Mesendoderm (in vitro differentiated cells): ENCODE measurements around the gene ARL5B.

ENCODE experiments used
- DNase-seq: peaks from one replicate; pipeline ENCODE4 v3.0.0; 2013
- H2AK5ac ChIP-seq: 2 replicates; pipeline ENCODE4 v1.6.1; 2013; ENCODE audit warnings: low read length, inconsistent platforms
- H2BK120ac ChIP-seq: 2 replicates; pipeline ENCODE4 v1.6.1; 2013; ENCODE audit warnings: low read depth, mild to moderate bottlenecking, low read length, moderate library complexity, mixed read lengths
- H2BK15ac ChIP-seq: replicated peaks from 2 replicates; pipeline ENCODE4 v1.6.1; 2013; ENCODE audit warnings: low read depth, mild to moderate bottlenecking, moderate library complexity
- H2BK5ac ChIP-seq: 2 replicates; pipeline ENCODE4 v1.6.1; 2013; ENCODE audit warnings: low read length, inconsistent platforms
- H3K18ac ChIP-seq: 2 replicates; pipeline ENCODE4 v1.6.1; 2013; ENCODE audit warnings: mild to moderate bottlenecking, low read length, mixed read lengths
- H3K23ac ChIP-seq: one replicate; pipeline ENCODE4 v1.6.1; 2013; ENCODE audit warnings: low read length
- H3K27ac ChIP-seq: 2 replicates; pipeline ENCODE4 v1.5.1; 2013; ENCODE audit warnings: low read depth, mild to moderate bottlenecking, inconsistent platforms, low read length, moderate library complexity
- H3K27me3 ChIP-seq: 2 replicates; pipeline ENCODE4 v1.6.1; 2013; ENCODE audit warnings: low read length, control low read depth, mild to moderate bottlenecking, inconsistent platforms; ENCODE audit not compliant: insufficient read depth, poor library complexity
- H3K36me3 ChIP-seq: 2 replicates; pipeline ENCODE4 v1.6.1; 2013; ENCODE audit warnings: low read length, inconsistent platforms; ENCODE audit not compliant: control insufficient read depth, insufficient read depth
- H3K4ac ChIP-seq: one replicate; pipeline ENCODE4 v1.6.1; 2013; ENCODE audit warnings: low read depth, mild to moderate bottlenecking, low read length, moderate library complexity
- H3K4me1 ChIP-seq: 2 replicates; pipeline ENCODE4 v1.6.1; 2013; ENCODE audit warnings: low read depth, low read length, inconsistent platforms; ENCODE audit not compliant: control insufficient read depth
- H3K4me2 ChIP-seq: 2 replicates; pipeline ENCODE4 v1.6.1; 2013; ENCODE audit warnings: low read length
- H3K4me3 ChIP-seq: 2 replicates; pipeline ENCODE4 v1.5.1; 2013; ENCODE audit warnings: mild to moderate bottlenecking, low read length
- H3K56ac ChIP-seq: one replicate; pipeline ENCODE4 v1.6.1; 2013; ENCODE audit warnings: low read length
- H3K79me1 ChIP-seq: 2 replicates; pipeline ENCODE4 v1.6.1; 2013; ENCODE audit warnings: low read length, inconsistent platforms
- H3K79me2 ChIP-seq: 2 replicates; pipeline ENCODE4 v1.6.1; 2013; ENCODE audit warnings: mild to moderate bottlenecking, low read length; ENCODE audit not compliant: control insufficient read depth, insufficient read depth
- H3K9ac ChIP-seq: 2 replicates; pipeline ENCODE4 v1.6.1; 2013; ENCODE audit warnings: low read length, inconsistent platforms
- H4K5ac ChIP-seq: one replicate; pipeline ENCODE4 v1.6.1; 2013; ENCODE audit warnings: low read length
- H4K8ac ChIP-seq: one replicate; pipeline ENCODE4 v1.6.1; 2013; ENCODE audit warnings: low read depth, mild to moderate bottlenecking, control low read depth, low read length, moderate library complexity
- WGBS: extraction: QIAGEN DNeasy Blood & Tissue Kit; methylation state at CpG from one replicate; pipeline ENCODE4 v1.1.7; 2013; ENCODE audit warnings: low lambda C conversion rate, missing lambda C conversion rate; ENCODE audit not compliant: insufficient coverage; ENCODE audit errors: extremely low coverage; 5-methylcytosine and 5-hydroxymethylcytosine counted together

Gene ARL5B

DNA sequence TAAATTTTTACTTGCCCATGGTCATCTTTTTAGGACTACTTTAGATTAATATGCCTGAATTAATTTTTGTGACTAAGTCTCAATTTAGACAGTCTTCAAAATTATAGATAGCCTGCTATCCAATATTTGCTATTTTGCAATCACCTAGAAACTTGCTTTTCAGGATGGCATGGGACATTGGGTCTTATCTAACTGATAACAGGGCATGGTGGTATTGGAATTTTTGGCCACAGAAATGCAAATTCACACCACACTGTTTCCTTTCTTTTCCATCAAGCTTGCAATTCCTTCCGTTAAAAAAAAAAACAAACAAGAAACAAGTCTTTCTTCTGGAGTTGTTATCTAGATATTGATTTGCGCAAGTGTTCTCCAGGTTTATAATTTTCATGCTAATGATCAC lies 8.8 kb downstream of the ARL5B start:
- no peak overlapping the region for H3K23ac ChIP-seq
- no peak overlapping the region for H3K56ac ChIP-seq
- H2BK120ac ChIP-seq = no peak overlapping the region
- H2AK5ac ChIP-seq = no peak overlapping the region
- DNase-seq = peak; percentile 66
- H3K27ac ChIP-seq = no peak overlapping the region
- peaks cover 26% of the 10 kb centered on the region for H3K79me2 ChIP-seq
- H3K4me2 ChIP-seq = no peak overlapping the region
- no peak overlapping the region for H3K9ac ChIP-seq
- no peak overlapping the region for H3K4me3 ChIP-seq
- H4K5ac ChIP-seq = no peak overlapping the region
- peaks cover 8% of the 10 kb centered on the region for H3K4me1 ChIP-seq
- H3K36me3 ChIP-seq = no peaks in the 10 kb centered on the region
- no CpG with 5 or more reads among the region's 2 CpGs for WGBS
- H3K79me1 ChIP-seq = no peaks in the 10 kb centered on the region
- H3K27me3 ChIP-seq = no peaks in the 10 kb centered on the region
- no peak overlapping the region for H4K8ac ChIP-seq
- H2BK15ac ChIP-seq = no peak overlapping the region
- no peak overlapping the region for H3K18ac ChIP-seq
- no peak overlapping the region for H3K4ac ChIP-seq
- no peak overlapping the region for H2BK5ac ChIP-seq

- H3K79me1 ChIP-seq = no peaks in the 10 kb centered on the region
- H4K8ac ChIP-seq = no peak overlapping the region
- no peak overlapping the region for H2BK15ac ChIP-seq
- no peaks in the 10 kb centered on the region for H3K36me3 ChIP-seq
- no peak overlapping the region for H3K9ac ChIP-seq
- no peaks in the 10 kb centered on the region for H3K27me3 ChIP-seq
- no peak overlapping the region for H2BK5ac ChIP-seq
- H3K4me3 ChIP-seq = no peak overlapping the region
- H3K79me2 ChIP-seq = no peaks in the 10 kb centered on the region
- H3K4me1 ChIP-seq = no peaks in the 10 kb centered on the region
- no peak overlapping the region for H2AK5ac ChIP-seq
- H3K56ac ChIP-seq = no peak overlapping the region
- WGBS = no CpG with 5 or more reads among the region's 4 CpGs
- no peak for DNase-seq
- no peak overlapping the region for H3K4ac ChIP-seq
- no peak overlapping the region for H3K27ac ChIP-seq
- H3K4me2 ChIP-seq = no peak overlapping the region
- no peak overlapping the region for H2BK120ac ChIP-seq
- H4K5ac ChIP-seq = no peak overlapping the region
- no peak overlapping the region for H3K18ac ChIP-seq
- H3K23ac ChIP-seq = no peak overlapping the region
These were observed 16.0 kb downstream of the ARL5B start for GRCh38 chr10:18675086-18675801.

DNA sequence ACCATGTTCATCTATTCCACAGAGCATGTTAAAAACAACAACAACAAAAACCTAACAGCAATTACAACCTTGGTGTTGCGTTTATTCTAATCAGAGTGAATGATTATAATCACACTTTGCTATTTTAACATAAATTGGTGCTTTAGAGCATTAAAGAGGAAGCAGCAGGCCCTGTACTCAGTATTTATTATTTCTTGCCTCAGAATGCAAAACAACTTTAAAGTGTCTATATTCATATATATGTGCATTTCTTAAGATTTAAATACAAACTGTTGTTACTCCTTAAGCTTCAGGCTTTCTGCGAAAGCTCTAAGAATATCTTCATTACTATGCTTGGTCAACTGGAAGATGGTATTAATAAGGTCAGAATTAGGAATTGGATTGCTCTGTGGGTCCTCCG lies 21.5 kb downstream of the ARL5B start:
- H2BK5ac ChIP-seq = no peak overlapping the region
- no peaks in the 10 kb centered on the region for H3K4me1 ChIP-seq
- no peak overlapping the region for H3K56ac ChIP-seq
- no peak overlapping the region for H3K23ac ChIP-seq
- no peak overlapping the region for H3K4ac ChIP-seq
- no CpG with 5 or more reads among the region's 3 CpGs for WGBS
- no peak overlapping the region for H3K9ac ChIP-seq
- DNase-seq = no peak
- no peak overlapping the region for H3K18ac ChIP-seq
- no peak overlapping the region for H3K4me3 ChIP-seq
- no peak overlapping the region for H3K27ac ChIP-seq
- no peak overlapping the region for H4K5ac ChIP-seq
- no peaks in the 10 kb centered on the region for H3K79me1 ChIP-seq
- H4K8ac ChIP-seq = no peak overlapping the region
- no peak overlapping the region for H2BK120ac ChIP-seq
- H3K36me3 ChIP-seq = no peaks in the 10 kb centered on the region
- H3K79me2 ChIP-seq = no peaks in the 10 kb centered on the region
- H2BK15ac ChIP-seq = no peak overlapping the region
- H3K4me2 ChIP-seq = no peak overlapping the region
- H3K27me3 ChIP-seq = no peaks in the 10 kb centered on the region
- no peak overlapping the region for H2AK5ac ChIP-seq

GRCh38 chr10:18681366-18681765 lies 22.1 kb downstream of the ARL5B start:
- no peak overlapping the region for H4K8ac ChIP-seq
- DNase-seq = no peak
- no peaks in the 10 kb centered on the region for H3K79me1 ChIP-seq
- WGBS = no CpG with 5 or more reads among the region's 2 CpGs
- no peak overlapping the region for H2BK15ac ChIP-seq
- H2AK5ac ChIP-seq = no peak overlapping the region
- H3K4ac ChIP-seq = no peak overlapping the region
- H3K23ac ChIP-seq = no peak overlapping the region
- no peak overlapping the region for H3K4me2 ChIP-seq
- H2BK120ac ChIP-seq = no peak overlapping the region
- no peaks in the 10 kb centered on the region for H3K27me3 ChIP-seq
- no peak overlapping the region for H3K9ac ChIP-seq
- H4K5ac ChIP-seq = no peak overlapping the region
- no peaks in the 10 kb centered on the region for H3K4me1 ChIP-seq
- no peak overlapping the region for H3K56ac ChIP-seq
- H3K18ac ChIP-seq = no peak overlapping the region
- H3K79me2 ChIP-seq = no peaks in the 10 kb centered on the region
- no peaks in the 10 kb centered on the region for H3K36me3 ChIP-seq
- no peak overlapping the region for H2BK5ac ChIP-seq
- no peak overlapping the region for H3K4me3 ChIP-seq
- H3K27ac ChIP-seq = no peak overlapping the region

- H3K4me3 ChIP-seq = no peak overlapping the region
- no peak for DNase-seq
- no peak overlapping the region for H3K18ac ChIP-seq
- H3K36me3 ChIP-seq = no peaks in the 10 kb centered on the region
- no peaks in the 10 kb centered on the region for H3K27me3 ChIP-seq
- H3K27ac ChIP-seq = no peak overlapping the region
- H3K56ac ChIP-seq = no peak overlapping the region
- no peaks in the 10 kb centered on the region for H3K79me2 ChIP-seq
- H2BK15ac ChIP-seq = no peak overlapping the region
- no peak overlapping the region for H3K23ac ChIP-seq
- no peak overlapping the region for H3K4me2 ChIP-seq
- no CpG with 5 or more reads among the region's 4 CpGs for WGBS
- no peaks in the 10 kb centered on the region for H3K79me1 ChIP-seq
- no peak overlapping the region for H2BK120ac ChIP-seq
- H3K9ac ChIP-seq = no peak overlapping the region
- no peak overlapping the region for H2AK5ac ChIP-seq
- no peak overlapping the region for H4K8ac ChIP-seq
- no peak overlapping the region for H3K4ac ChIP-seq
- H3K4me1 ChIP-seq = no peaks in the 10 kb centered on the region
- no peak overlapping the region for H4K5ac ChIP-seq
- no peak overlapping the region for H2BK5ac ChIP-seq
These were observed 22.8 kb downstream of the ARL5B start for GRCh38 chr10:18681971-18682411.

- no peaks in the 10 kb centered on the region for H3K4me1 ChIP-seq
- H3K4me3 ChIP-seq = no peak overlapping the region
- no peaks in the 10 kb centered on the region for H3K79me1 ChIP-seq
- no peak for DNase-seq
- no peak overlapping the region for H2AK5ac ChIP-seq
- H3K18ac ChIP-seq = no peak overlapping the region
- H3K27ac ChIP-seq = no peak overlapping the region
- no peak overlapping the region for H3K9ac ChIP-seq
- H4K5ac ChIP-seq = no peak overlapping the region
- H3K23ac ChIP-seq = no peak overlapping the region
- H3K79me2 ChIP-seq = no peaks in the 10 kb centered on the region
- no peak overlapping the region for H3K4ac ChIP-seq
- no peak overlapping the region for H4K8ac ChIP-seq
- H2BK15ac ChIP-seq = no peak overlapping the region
- H2BK5ac ChIP-seq = no peak overlapping the region
- H3K4me2 ChIP-seq = no peak overlapping the region
- no CpG with 5 or more reads among the region's 1 CpG for WGBS
- no peak overlapping the region for H3K56ac ChIP-seq
- H3K27me3 ChIP-seq = no peaks in the 10 kb centered on the region
- H3K36me3 ChIP-seq = no peaks in the 10 kb centered on the region
- no peak overlapping the region for H2BK120ac ChIP-seq
These were observed 24.2 kb downstream of the ARL5B start for GRCh38 chr10:18683427-18683826.
